ENCODE results near the gene CYP1A2. TPM values are rescaled to one million over a fixed set of nuclear protein-coding genes. Genes with fewer than 3 reads are reported as not detected.
A peak's percentile ranks its signal among the peaks of the same experiment; 100 is the strongest.
"Not testable (repeated sequence)": the region's sequence is repeated elsewhere in the genome, so short reads cannot be mapped to it uniquely, and the experiment has no call there.

Gene CYP1A2
- polyA plus RNA-seq, 3 donors = not detected

- H3K79me2 ChIP-seq (ENCODE audit: insufficient read depth, low read length) = no peaks in the 10 kb centered on the region
- H2AFZ ChIP-seq (ENCODE audit: insufficient read depth, low read depth, low read length, poor library complexity, severe bottlenecking) = no peak overlapping the region
- H3K27ac ChIP-seq (ENCODE audit: low read depth in 1 of 2, low read length in 2 of 2) = no peak overlapping the region
- H3K9me3 Mint-ChIP-seq = peaks cover 4 to 13% (median 7%) of the 10 kb centered on the region in 7 donors
- no peaks in the 10 kb centered on the region for H3K36me3 Mint-ChIP-seq
- no peaks in the 10 kb centered on the region for H3K36me3 ChIP-seq (replicated peaks in 1 of 2; ENCODE audit: control insufficient read depth in 1 of 2, insufficient read depth in 2 of 2, low read length in 2 of 2)
- no peaks in the 10 kb centered on the region for H3K4me1 ChIP-seq (ENCODE audit: control insufficient read depth in 1 of 2, insufficient read depth in 2 of 2, low read length in 2 of 2)
- no peak overlapping the region for H3K4me3 ChIP-seq (replicated peaks in 1 of 3; ENCODE audit: low read depth in 2 of 3, low read length in 3 of 3)
- H3K4me3 Mint-ChIP-seq = no peak overlapping the region
- H3K27ac Mint-ChIP-seq = no peak overlapping the region
- peaks cover 7 to 28% (median 20%) of the 10 kb centered on the region in 3 donors for H3K27me3 Mint-ChIP-seq (ENCODE audit: low read depth in 3 of 3)
- peaks cover 0 to 2% of the 10 kb centered on the region in 2 donors for H3K27me3 ChIP-seq (ENCODE audit: control insufficient read depth in 2 of 2, insufficient read depth in 2 of 2, low read length in 2 of 2)
- no peaks in the 10 kb centered on the region for H3K9me3 ChIP-seq (replicated peaks in 1 of 2; ENCODE audit: control insufficient read depth in 1 of 2, insufficient read depth in 1 of 2, low read length in 2 of 2)
- no peak overlapping the region for H3K4me2 ChIP-seq (replicated peaks; ENCODE audit: extremely low read depth, low read length, poor library complexity, severe bottlenecking)
- DNase-seq = no peak
- no peaks in the 10 kb centered on the region for H4K20me1 ChIP-seq (ENCODE audit: insufficient read depth, low read length)
- TF ChIP-seq CTCF (IDR thresholded peaks at IDR 0.05) = no peak
- intact Hi-C loops (cut with micrococcal nuclease) = no loop called here
- no peak overlapping the region for H3K9ac ChIP-seq (ENCODE audit: insufficient read depth, low read length, poor library complexity, severe bottlenecking)
- WGBS (ENCODE audit: insufficient coverage) = 100% methylated on average over 1 of the region's 3 CpGs
- H3K4me1 Mint-ChIP-seq = no peaks in the 10 kb centered on the region
Observed at GRCh38 chr15:74735305-74735704, 13.3 kb upstream of the CYP1A2 start.

GRCh38 chr15:74738239-74738638 lies 10.4 kb upstream of the CYP1A2 start:
- H3K27me3 ChIP-seq (ENCODE audit: control insufficient read depth in 2 of 2, insufficient read depth in 2 of 2, low read length in 2 of 2); H4K20me1 ChIP-seq (ENCODE audit: insufficient read depth, low read length); H3K27ac Mint-ChIP-seq; H3K4me1 Mint-ChIP-seq; intact Hi-C loops (cut with micrococcal nuclease); H3K4me3 Mint-ChIP-seq; H3K79me2 ChIP-seq (ENCODE audit: insufficient read depth, low read length); H3K9me3 ChIP-seq (replicated peaks in 1 of 2; ENCODE audit: control insufficient read depth in 1 of 2, insufficient read depth in 1 of 2, low read length in 2 of 2); H3K27ac ChIP-seq (ENCODE audit: low read depth in 1 of 2, low read length in 2 of 2); H3K4me2 ChIP-seq (replicated peaks; ENCODE audit: extremely low read depth, low read length, poor library complexity, severe bottlenecking); H3K36me3 ChIP-seq (replicated peaks in 1 of 2; ENCODE audit: control insufficient read depth in 1 of 2, insufficient read depth in 2 of 2, low read length in 2 of 2); H3K36me3 Mint-ChIP-seq; H3K9ac ChIP-seq (ENCODE audit: insufficient read depth, low read length, poor library complexity, severe bottlenecking); H3K4me3 ChIP-seq (replicated peaks in 1 of 3; ENCODE audit: low read depth in 2 of 3, low read length in 3 of 3); H2AFZ ChIP-seq (ENCODE audit: insufficient read depth, low read depth, low read length, poor library complexity, severe bottlenecking); H3K4me1 ChIP-seq (ENCODE audit: control insufficient read depth in 1 of 2, insufficient read depth in 2 of 2, low read length in 2 of 2): not testable (repeated sequence)
- 100% methylated on average over 2 of the region's 5 CpGs for WGBS (ENCODE audit: insufficient coverage)
- H3K9me3 Mint-ChIP-seq = peaks cover 9 to 22% (median 19%) of the 10 kb centered on the region in 7 donors
- H3K27me3 Mint-ChIP-seq (ENCODE audit: low read depth in 3 of 3) = peaks cover 6 to 21% (median 20%) of the 10 kb centered on the region in 3 donors
- DNase-seq = peak in 1 of 3 donors; percentile 42

All from CD14-positive monocyte (primary cell).